B cell (primary cell): ENCODE data around the gene ATP2A1. TPM values are rescaled to one million over a fixed set of nuclear protein-coding genes. Genes with fewer than 3 reads are reported as not detected.

Source experiments
- ATAC-seq: fragments of 200-7000 bp; cut with Tn5 transposase; one replicate; pipeline ENCODE4 v1.10.0; 2021; ENCODE audit warnings: low read depth, mild to moderate bottlenecking, moderate number of reproducible peaks, moderate library complexity
- CTCF ChIA-PET: fragments of 350-600 bp; sonication (Branson Sonifier 250); formaldehyde crosslinking; loops from one replicate; lab custom pipeline; 2021; ENCODE audit warnings: antibody characterized with exemption, inconsistent platforms; lab: Charles Lee
- POLR2A ChIA-PET: fragments of 350-600 bp; sonication (Branson Sonifier 250); formaldehyde crosslinking; loops from one replicate; lab custom pipeline; 2021; ENCODE audit warnings: antibody characterized with exemption; lab: Charles Lee
- DNase-seq: peaks from one replicate; pipeline ENCODE4 v3.0.0; 2013
- H2AFZ ChIP-seq: 2 replicates; pipeline ENCODE4 v1.6.1; 2012; ENCODE audit warnings: mild to moderate bottlenecking, low read depth, low read length; ENCODE audit not compliant: insufficient read depth, poor library complexity, severe bottlenecking
- H3K27ac ChIP-seq, 2 donors: 1 replicate in 1 of 2; 2 replicates in 1 of 2; pipeline ENCODE4 v1.5.1; 2012 to 2013; ENCODE audit warnings: low read length in 2 of 2, mild to moderate bottlenecking in 2 of 2, moderate library complexity in 1 of 2
- H3K27me3 ChIP-seq, 4 experiments: fragments of 200-600 bp in 1 of 4; sonication (generic) in 1 of 4; replicated peaks in 1 of 4; 1 replicate in 2 of 4; 2 replicates in 2 of 4; pipeline versions ENCODE4 v1.6.1 to v1.7.0; 2013 to 2016; ENCODE audit warnings: low read length in 3 of 4, mild to moderate bottlenecking in 2 of 4, mixed read lengths in 1 of 4, moderate library complexity in 1 of 4; ENCODE audit not compliant: insufficient read depth in 4 of 4, control insufficient read depth in 3 of 4; ENCODE audit errors: control extremely low read depth in 1 of 4
- H3K36me3 ChIP-seq, 2 experiments: replicated peaks in 1 of 2; 1 replicate in 1 of 2; 2 replicates in 1 of 2; pipeline versions ENCODE4 v1.6.1 to v1.7.1; 2013; ENCODE audit warnings: low read length in 1 of 2; ENCODE audit not compliant: insufficient read depth in 2 of 2, control insufficient read depth in 1 of 2; ENCODE audit errors: control extremely low read depth in 1 of 2, extremely low read depth in 1 of 2
- H3K4me1 ChIP-seq, 2 donors: fragments of 200-600 bp in 1 of 2; sonication (generic) in 1 of 2; 1 replicate in 1 of 2; 2 replicates in 1 of 2; pipeline versions ENCODE4 v1.5.1 to v1.6.1; 2013 to 2017; ENCODE audit warnings: low read length in 2 of 2; ENCODE audit not compliant: control insufficient read depth in 2 of 2, insufficient read depth in 2 of 2
- H3K4me2 ChIP-seq: replicated peaks from 2 replicates; pipeline ENCODE3; 2012; ENCODE audit warnings: mild to moderate bottlenecking, low read depth, low read length; ENCODE audit not compliant: poor library complexity, severe bottlenecking
- H3K4me3 ChIP-seq, 5 experiments: fragments of 200-600 bp in 1 of 5; sonication (generic) in 1 of 5; 1 replicate in 3 of 5; 2 replicates in 2 of 5; pipeline versions ENCODE4 v1.5.1 to v1.7.0; 2011 to 2016; ENCODE audit warnings: low read length in 4 of 5, mild to moderate bottlenecking in 4 of 5, low read depth in 2 of 5, control low read depth in 1 of 5, moderate library complexity in 1 of 5; ENCODE audit not compliant: insufficient read depth in 1 of 5; ENCODE audit errors: control extremely low read depth in 1 of 5, extremely low read depth in 1 of 5
- H3K79me2 ChIP-seq: fragments of 200-600 bp; sonication (generic); one replicate; pipeline ENCODE4 v1.6.0; 2016; ENCODE audit warnings: low read length; ENCODE audit not compliant: control insufficient read depth, insufficient read depth
- H3K9ac ChIP-seq: fragments of 200-600 bp; sonication (generic); 2 replicates; pipeline ENCODE4 v1.6.1; 2017; ENCODE audit warnings: mild to moderate bottlenecking, low read length, moderate library complexity
- H3K9me3 ChIP-seq, 3 donors: one replicate each; pipeline versions ENCODE4 v1.6.1 to v1.7.1; 2013; ENCODE audit warnings: low read length in 2 of 3; ENCODE audit not compliant: control insufficient read depth in 2 of 3, insufficient read depth in 1 of 3; ENCODE audit errors: control extremely low read depth in 1 of 3
- H4K20me1 ChIP-seq: 2 replicates; pipeline ENCODE4 v1.6.0; 2012; ENCODE audit warnings: mild to moderate bottlenecking, low read length; ENCODE audit not compliant: insufficient read depth, control insufficient read depth, poor library complexity, severe bottlenecking
- H3K27ac Mint-ChIP-seq: one replicate; pipeline ENCODE4 v1.8.0; 2021; ENCODE audit warnings: mixed read lengths
- H3K27me3 Mint-ChIP-seq: one replicate; pipeline ENCODE4 v1.8.0; 2021; ENCODE audit warnings: mixed read lengths
- H3K4me1 Mint-ChIP-seq: one replicate; pipeline ENCODE4 v1.8.0; 2021; ENCODE audit warnings: mixed read lengths
- H3K4me3 Mint-ChIP-seq: one replicate; pipeline ENCODE4 v1.8.0; 2021; ENCODE audit warnings: mixed read lengths
- H3K9me3 Mint-ChIP-seq: one replicate; pipeline ENCODE4 v1.8.0; 2022; ENCODE audit warnings: mixed read lengths; ENCODE audit not compliant: insufficient read depth
- CTCF ChIP-seq: fragments of 200-600 bp; IDR thresholded peaks from one replicate; pipeline ENCODE4 v1.8.0; 2022; ENCODE audit warnings: antibody characterized with exemption, mild to moderate bottlenecking
- EZH2 ChIP-seq: IDR thresholded peaks from 2 replicates; pipeline ENCODE4 v1.6.1; 2012; ENCODE audit warnings: borderline replicate concordance, low read depth, mild to moderate bottlenecking, moderate library complexity, low read length; ENCODE audit not compliant: insufficient read depth, poor library complexity, severe bottlenecking
- WGBS: methylation state at CpG from one replicate; pipeline ENCODE4 v1.1.5; 2013; ENCODE audit warnings: missing lambda C conversion rate; ENCODE audit not compliant: insufficient coverage; 5-methylcytosine and 5-hydroxymethylcytosine counted together
- intact Hi-C: fragments of 100-400 bp; cut with micrococcal nuclease; formaldehyde crosslinking; loops from one replicate; pipeline ENCODE4 v1.10.0; 2022
- polyA plus RNA-seq: library from polyadenylated mRNA; depleted of rRNA; stranded (reverse); fragments of >200 nt; gene quantifications from 2 replicates; pipeline ENCODE4 v1.2.3, GENCODE V29; 2012
- total RNA-seq, 2 donors: library from RNA; stranded (reverse); fragments of 120-200 nt in 1 of 2; gene quantifications; 1 replicate in 1 of 2; 2 replicates in 1 of 2; pipeline versions ENCODE4 v1.2.3 to v1.2.4, GENCODE V29; 2013 to 2022

The ATP2A1 gene
- total and polyA plus RNA-seq, 2 donors (not counting 1 experiment from before 2014, with no cell fraction given), result 0.31 to 0.84 TPM

- WGBS, result 94% methylated on average over 17 of the region's 19 CpGs
- H3K4me3 Mint-ChIP-seq, result peak overlapping the region; percentile 91
- Histone ChIP-seq H2AFZ (no peak overlapping the region), H3K4me1 (peaks cover 18 to 26% of the 10 kb centered on the region in 2 donors), H3K27me3 (no peaks in the 10 kb centered on the region), H3K9me3 (no peaks in the 10 kb centered on the region), H3K27ac (no peak overlapping the region), H3K4me3 (no peak overlapping the region), H3K79me2 (peaks cover 42% of the 10 kb centered on the region), H3K36me3 (peaks cover 4 to 35% of the 10 kb centered on the region in 2 experiments), H3K4me2 (peak overlapping the region; percentile 89), H4K20me1 (peaks cover 19% of the 10 kb centered on the region), H3K9ac (no peak overlapping the region)
- intact Hi-C loops, result no loop called here
- no peaks in the 10 kb centered on the region for H3K9me3 Mint-ChIP-seq
- TF ChIP-seq EZH2 (no peak), CTCF (no peak)
- peaks cover 30% of the 10 kb centered on the region for H3K4me1 Mint-ChIP-seq
- peak overlapping the region; percentile 26 for H3K27ac Mint-ChIP-seq
- ATAC-seq (no peak), DNase-seq (no peak)
- CTCF ChIA-PET, result interaction anchor here (0.6 to 1.7 kb wide), 2 partner anchors 72 to 101 kb away, joined by 4 to 6 read pairs; no protein-coding TSS in a partner anchor
- POLR2A ChIA-PET, result interaction anchor here (0.8 to 5.1 kb wide), 2 partner anchors 19 to 21 kb away, joined by 6 to 56 read pairs; partner anchors contain the start of genes ATXN2L and SH2B1
- no peaks in the 10 kb centered on the region for H3K27me3 Mint-ChIP-seq
These were observed 33.9 kb upstream of the ATP2A1 start for GRCh38 chr16:28844226-28844885.

GRCh38 chr16:28845293-28845692 lies 33.0 kb upstream of the ATP2A1 start:
- peaks cover 4 to 35% of the 10 kb centered on the region in 2 experiments for H3K36me3 ChIP-seq
- H3K9ac ChIP-seq, result peak overlapping the region; percentile 88
- Mint-ChIP-seq H3K27me3 (no peaks in the 10 kb centered on the region), H3K4me1 (peaks cover 30% of the 10 kb centered on the region), H3K9me3 (no peaks in the 10 kb centered on the region), H3K4me3 (peak overlapping the region; percentile 91), H3K27ac (peak overlapping the region; percentile 91)
- 79% methylated on average over 5 of the region's 10 CpGs for WGBS
- H3K27me3 ChIP-seq, result no peaks in the 10 kb centered on the region
- H4K20me1 ChIP-seq, result peaks cover 19% of the 10 kb centered on the region
- DNase-seq (no peak), ATAC-seq (no peak)
- peak overlapping the region; percentile 86 for H2AFZ ChIP-seq
- H3K4me3 ChIP-seq, result peak overlapping the region; percentile 59 to 98 (median 89)
- intact Hi-C loops, result no loop called here
- peaks cover 18 to 26% of the 10 kb centered on the region in 2 donors for H3K4me1 ChIP-seq
- peaks cover 47% of the 10 kb centered on the region for H3K79me2 ChIP-seq
- POLR2A ChIA-PET, result interaction anchor here (5.1 kb wide), 1 partner anchor 18 kb away, joined by 56 read pairs; the partner anchor contains the start of gene SH2B1
- peak overlapping the region; percentile 89 for H3K4me2 ChIP-seq
- CTCF ChIA-PET, result interaction anchor here (0.7 to 4.9 kb wide), 5 partner anchors 22 to 121 kb away, joined by 3 to 38 read pairs (median 8); partner anchors contain the start of gene ATXN2L
- TF ChIP-seq EZH2 (no peak), CTCF (no peak)
- no peaks in the 10 kb centered on the region for H3K9me3 ChIP-seq
- H3K27ac ChIP-seq, result peak overlapping the region in 1 of 2 donors; percentile 85
